Measurements from ENCODE around the gene NT5C1A.

The NT5C1A gene

GRCh38 chr1:39689214-39689613 is 17.3 kb upstream of the NT5C1A start:
- no peak for DNase-seq

GRCh38 chr1:39688706-39689105 is 16.8 kb upstream of the NT5C1A start:
- no peak for DNase-seq

GRCh38 chr1:39687243-39687642 is 15.3 kb upstream of the NT5C1A start:
- DNase-seq, result no peak

- no peak for DNase-seq
Observed at GRCh38 chr1:39685071-39685470, 13.2 kb upstream of the NT5C1A start.

- no peak for DNase-seq
Observed at GRCh38 chr1:39684313-39684664, 12.4 kb upstream of the NT5C1A start.

- DNase-seq, result no peak
Observed at GRCh38 chr1:39683591-39684312, 11.8 kb upstream of the NT5C1A start.

GRCh38 chr1:39681999-39682398 is 10.1 kb upstream of the NT5C1A start:
- no peak for DNase-seq

- DNase-seq, result no peak
Observed at GRCh38 chr1:39681294-39681693, 9.4 kb upstream of the NT5C1A start.

- DNase-seq, result no peak
Observed at GRCh38 chr1:39680751-39681150, 8.8 kb upstream of the NT5C1A start.

GRCh38 chr1:39679821-39680220 is 7.9 kb upstream of the NT5C1A start:
- DNase-seq, result no peak

- no peak for DNase-seq
Observed at GRCh38 chr1:39678889-39679288, 7.0 kb upstream of the NT5C1A start.

GRCh38 chr1:39677645-39678044 is 5.7 kb upstream of the NT5C1A start:
- DNase-seq, result no peak

- no peak for DNase-seq
Observed at GRCh38 chr1:39676948-39677548, 5.1 kb upstream of the NT5C1A start.

GRCh38 chr1:39675220-39675619 is 3.3 kb upstream of the NT5C1A start:
- DNase-seq, result no peak

GRCh38 chr1:39673215-39673614 is 1.3 kb upstream of the NT5C1A start:
- no peak for DNase-seq

- no peak for DNase-seq
Observed at GRCh38 chr1:39672551-39672947, 642 bp upstream of the NT5C1A start.

- no peak for DNase-seq
Observed at GRCh38 chr1:39671433-39671792, 494 bp downstream of the NT5C1A start.

GRCh38 chr1:39670689-39671088 is 1.2 kb downstream of the NT5C1A start:
- no peak for DNase-seq

GRCh38 chr1:39668894-39669293 is 3.0 kb downstream of the NT5C1A start:
- DNase-seq, result no peak

- no peak for DNase-seq
Observed at GRCh38 chr1:39668111-39668510, 3.8 kb downstream of the NT5C1A start.

- DNase-seq, result no peak
Observed at GRCh38 chr1:39666772-39667171, 5.1 kb downstream of the NT5C1A start.

- DNase-seq, result no peak
Observed at GRCh38 chr1:39663559-39663958, 8.3 kb downstream of the NT5C1A start.

- no peak for DNase-seq
Observed at GRCh38 chr1:39662861-39663260, 9.0 kb downstream of the NT5C1A start.

GRCh38 chr1:39659538-39659937 is 12.4 kb downstream of the NT5C1A start:
- no peak for DNase-seq

- DNase-seq, result no peak
Observed at GRCh38 chr1:39659110-39659509, 12.8 kb downstream of the NT5C1A start.
